Spleen (tissue), 7 donors: ENCODE measurements around the gene CLEC16A.

ENCODE experiments used
- POLR2AphosphoS5 ChIP-seq, 3 donors: sonication (generic); formaldehyde crosslinking; IDR thresholded peaks; one replicate each; pipeline ENCODE4 v1.5.1; 2017; ENCODE audit warnings: antibody characterized with exemption in 3 of 3
- TF ChIP-seq, protein P1 (sequence below), 11 experiments: fragments of 200-600 bp in 7 of 11; fragments of 450-650 bp in 4 of 11; sonication (generic) in 4 of 11; IDR thresholded peaks in 8 of 11; conservative IDR thresholded peaks in 3 of 11; 1 replicate in 7 of 11; 2 replicates in 4 of 11; pipeline versions ENCODE4 v1.4.0 to v1.8.0; 2016 to 2021; ENCODE audit warnings: antibody characterized with exemption in 11 of 11, inconsistent platforms in 4 of 11, mild to moderate bottlenecking in 1 of 11
- donor health status: DM: no; HTN: no; CAD: no; lungs with moderate emphysema.
- donor health status: DM: no; HTN: no; CAD: no.
- donor health status: DM: no; HTN: no; CAD: no.

- TF ChIP-seq POLR2AphosphoS5 (IDR thresholded peaks at IDR 0.05), result no peak
- TF ChIP-seq, protein P1, sequence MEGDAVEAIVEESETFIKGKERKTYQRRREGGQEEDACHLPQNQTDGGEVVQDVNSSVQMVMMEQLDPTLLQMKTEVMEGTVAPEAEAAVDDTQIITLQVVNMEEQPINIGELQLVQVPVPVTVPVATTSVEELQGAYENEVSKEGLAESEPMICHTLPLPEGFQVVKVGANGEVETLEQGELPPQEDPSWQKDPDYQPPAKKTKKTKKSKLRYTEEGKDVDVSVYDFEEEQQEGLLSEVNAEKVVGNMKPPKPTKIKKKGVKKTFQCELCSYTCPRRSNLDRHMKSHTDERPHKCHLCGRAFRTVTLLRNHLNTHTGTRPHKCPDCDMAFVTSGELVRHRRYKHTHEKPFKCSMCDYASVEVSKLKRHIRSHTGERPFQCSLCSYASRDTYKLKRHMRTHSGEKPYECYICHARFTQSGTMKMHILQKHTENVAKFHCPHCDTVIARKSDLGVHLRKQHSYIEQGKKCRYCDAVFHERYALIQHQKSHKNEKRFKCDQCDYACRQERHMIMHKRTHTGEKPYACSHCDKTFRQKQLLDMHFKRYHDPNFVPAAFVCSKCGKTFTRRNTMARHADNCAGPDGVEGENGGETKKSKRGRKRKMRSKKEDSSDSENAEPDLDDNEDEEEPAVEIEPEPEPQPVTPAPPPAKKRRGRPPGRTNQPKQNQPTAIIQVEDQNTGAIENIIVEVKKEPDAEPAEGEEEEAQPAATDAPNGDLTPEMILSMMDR (IDR thresholded peaks at IDR 0.05 in 8 of 11, conservative IDR thresholded peaks at IDR 0.05 in 3 of 11), result no peak
These were observed 95.4 kb downstream of the CLEC16A start for GRCh38 chr16:11039726-11040125.
